Measurements from ENCODE around the gene PRDM16. TPM values are rescaled to one million over a fixed set of nuclear protein-coding genes. Genes with fewer than 3 reads are reported as not detected.

The PRDM16 gene
- total and polyA plus RNA-seq, 2 of the 8 experiments (the other 6 are each of a cell fraction or from before 2014, with no cell fraction given): 0.39 to 0.43 TPM

- no peak overlapping the region for H2BK15ac ChIP-seq (ENCODE audit: low read length)
- H3K4ac ChIP-seq (replicated peaks; ENCODE audit: insufficient read length, low read depth, low read length): no peak overlapping the region
- H4K8ac ChIP-seq (ENCODE audit: extremely low read depth, insufficient read depth, low read length): peak overlapping the region; percentile 87
- no peak overlapping the region for H4K91ac ChIP-seq (replicated peaks; ENCODE audit: insufficient read length, low read length)
- 80% methylated on average over 19 of the region's 21 CpGs; no CpG with 5 or more reads in 1 of the 2 experiments for WGBS, 2 experiments (ENCODE audit: extremely low coverage in 1 of 2, insufficient coverage in 1 of 2, insufficient read length in 1 of 2, insufficient replicate concordance in 2 of 2, low coverage in 1 of 2, low lambda C conversion rate in 2 of 2, missing lambda C conversion rate in 1 of 2)
- no peak for FAIRE-seq
- no peak overlapping the region for H3K56ac ChIP-seq (replicated peaks; ENCODE audit: insufficient read length, low read depth, low read length)
- H3K4me2 ChIP-seq (ENCODE audit: insufficient read depth in 1 of 2, low read depth in 2 of 2, low read length in 2 of 2): no peak overlapping the region
- no peak overlapping the region for H2BK20ac ChIP-seq (ENCODE audit: low read length)
- no peak overlapping the region for H3K9ac ChIP-seq (replicated peaks in 1 of 4; ENCODE audit: extremely low read depth in 1 of 4, low read depth in 3 of 4, low read length in 3 of 4)
- ChIA-PET CTCF (ENCODE audit: partially characterized antibody) (interaction anchor here (0.6 to 1.6 kb wide), 7 partner anchors 17 to 694 kb away, joined by 3 to 5 read pairs (median 3); no protein-coding TSS in a partner anchor), POLR2A (ENCODE audit: partially characterized antibody) (interaction anchor here (0.6 to 1.1 kb wide), 2 partner anchors 17 to 37 kb away, joined by 3 to 4 read pairs; no protein-coding TSS in a partner anchor)
- H3K4me3 ChIP-seq (ENCODE audit: extremely low read depth in 1 of 4, insufficient read depth in 2 of 4, low read depth in 3 of 4, low read length in 4 of 4): no peak overlapping the region
- no peak overlapping the region for H4K5ac ChIP-seq (ENCODE audit: insufficient read length, low read depth, low read length)
- no peaks in the 10 kb centered on the region for H3K36me3 ChIP-seq (ENCODE audit: control insufficient read depth in 2 of 4, insufficient read depth in 4 of 4, low read length in 3 of 4)
- no peak overlapping the region for H2BK120ac ChIP-seq (replicated peaks; ENCODE audit: low read depth, low read length)
- H3K9me3 ChIP-seq (ENCODE audit: insufficient read depth in 2 of 2, low read depth in 1 of 2, low read length in 1 of 2): no peaks in the 10 kb centered on the region
- H3K27ac ChIP-seq (ENCODE audit: low read depth, low read length): no peak overlapping the region
- no peaks in the 10 kb centered on the region for H3K79me2 ChIP-seq (ENCODE audit: control insufficient read depth in 1 of 2, insufficient read depth in 2 of 2, low read length in 2 of 2)
- no peak for DNase-seq (ENCODE audit: low read depth in 1 of 2, low spot score in 2 of 2)
- H3K18ac ChIP-seq (ENCODE audit: extremely low read depth, low read length): no peak overlapping the region; the same call in 1 of the 2 replicates
- no peak overlapping the region for H2BK5ac ChIP-seq (ENCODE audit: low read depth, low read length)
- H2BK12ac ChIP-seq (ENCODE audit: low read depth, low read length): no peak overlapping the region
- H2AK5ac ChIP-seq (ENCODE audit: low read depth, low read length): no peak overlapping the region
- no peak overlapping the region for H2AFZ ChIP-seq (ENCODE audit: low read length)
- H3K27me3 ChIP-seq (replicated peaks in 1 of 4; ENCODE audit: control insufficient read depth in 3 of 4, extremely low read depth in 1 of 4, insufficient read depth in 3 of 4, low read length in 3 of 4): no peaks in the 10 kb centered on the region; a peak in 1 of 7 replicates
- peaks cover 0 to 23% (median 13%) of the 10 kb centered on the region in 4 experiments; a peak in 6 of 7 replicates for H3K4me1 ChIP-seq (replicated peaks in 1 of 4; ENCODE audit: control insufficient read depth in 3 of 4, insufficient read depth in 4 of 4, low read length in 3 of 4)
- no peak overlapping the region for H3K23ac ChIP-seq (ENCODE audit: insufficient read length)
- peaks cover 3% of the 10 kb centered on the region; the same call in 1 of the 2 replicates for H3K23me2 ChIP-seq (ENCODE audit: low read depth, low read length)
- no peaks in the 10 kb centered on the region for H4K20me1 ChIP-seq (replicated peaks in 1 of 2; ENCODE audit: control insufficient read depth in 1 of 2, insufficient read depth in 2 of 2, low read length in 2 of 2)
- no peaks in the 10 kb centered on the region for H3K79me1 ChIP-seq (ENCODE audit: low read depth, low read length)
- H3K14ac ChIP-seq (ENCODE audit: insufficient read length): no peak overlapping the region
- peak in 1 of 3 experiments; percentile 33; a peak in 1 of 4 replicates for TF ChIP-seq CTCF (IDR thresholded peaks at IDR 0.05; ENCODE audit: control extremely low read depth in 1 of 3, insufficient read depth in 1 of 3, low read depth in 1 of 3, low read length in 3 of 3)
- no peak for TF ChIP-seq TCF12 (IDR thresholded peaks at IDR 0.05; ENCODE audit: low read depth, low read length)
- TF ChIP-seq RAD21 (IDR thresholded peaks at IDR 0.05 in 1 of 2, conservative IDR thresholded peaks at IDR 0.05 in 1 of 2; ENCODE audit: low read depth in 2 of 2, low read length in 2 of 2): 0 out of 4 replicates have a peak, but pooled peaks of 1 of the 2 experiments have one; percentile 17
- no peak for TF ChIP-seq ZNF274 (IDR thresholded peaks at IDR 0.05; ENCODE audit: borderline replicate concordance, extremely low read depth, low read length)
- no peak for TF ChIP-seq EGR1 (IDR thresholded peaks at IDR 0.05; ENCODE audit: borderline replicate concordance, low read depth, low read length)
- no peak for TF ChIP-seq USF2 (IDR thresholded peaks at IDR 0.05; ENCODE audit: low read length)
- TF ChIP-seq YY1 (IDR thresholded peaks at IDR 0.05; ENCODE audit: low read depth, low read length): no peak
- TF ChIP-seq MAX (IDR thresholded peaks at IDR 0.05): 0 out of 2 replicates have a peak, but pooled peaks have one; percentile 35
Measured at GRCh38 chr1:3356827-3357460, 287.9 kb downstream of the PRDM16 start.

Data from H1 (cell line).